Ramos (cell line): ENCODE measurements around the gene DHRS4L2.
"Not testable (repeated sequence)": the region's sequence is repeated elsewhere in the genome, so short reads cannot be mapped to it uniquely, and the experiment has no call there.

Experiments
- in situ Hi-C: fragments of 300-500 bp; cut with MboI; formaldehyde crosslinking; loops from one replicate; pipeline ENCODE4 v1.14.3; 2022; ENCODE audit warnings: low sequenced_read_pairs; ENCODE audit not compliant: unreplicated experiment

The DHRS4L2 gene

DNA sequence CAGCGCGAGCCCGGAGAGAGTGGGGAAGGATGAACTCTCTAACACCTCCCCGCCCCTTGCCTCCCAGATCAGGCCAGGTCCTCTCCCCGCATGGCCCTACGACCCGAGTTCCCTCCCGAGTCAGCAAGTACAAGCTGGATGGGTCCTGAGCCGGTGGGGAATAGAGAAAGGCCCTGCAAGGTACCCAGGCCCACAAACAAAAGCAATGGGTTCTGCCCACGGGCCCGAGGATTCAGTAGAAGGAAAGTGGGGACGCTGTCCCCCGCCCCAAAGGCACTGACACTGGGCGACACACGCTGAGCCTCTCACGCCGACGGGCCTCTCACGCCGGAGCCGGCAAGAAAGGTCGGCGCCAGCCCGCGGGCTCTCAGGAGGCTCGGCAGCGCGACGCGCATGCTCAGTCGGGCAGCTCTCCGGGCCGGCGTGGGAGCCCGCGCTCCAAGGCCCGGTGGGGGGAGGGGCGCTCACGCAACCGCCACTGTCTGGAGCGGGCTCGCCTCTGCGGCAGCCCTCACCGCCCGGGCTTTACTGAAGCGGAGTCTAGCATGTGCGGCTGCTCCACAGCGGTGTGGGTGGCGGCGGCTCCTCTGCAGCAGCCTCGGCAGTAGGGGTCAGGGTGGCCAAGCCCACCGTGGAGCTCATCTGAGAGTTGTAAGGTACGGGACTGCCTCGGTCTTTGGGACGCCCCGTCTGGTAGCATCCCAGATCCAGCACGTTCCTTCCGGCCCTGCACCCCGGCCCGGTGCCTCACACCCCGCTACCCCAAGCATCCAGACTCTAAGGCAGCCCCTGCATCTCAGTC, 19.0 kb upstream of the DHRS4L2 start:
- in situ Hi-C loops: loop anchor here (5.0 kb wide), 1 partner anchor 48 kb away; no protein-coding TSS in a partner anchor

DNA sequence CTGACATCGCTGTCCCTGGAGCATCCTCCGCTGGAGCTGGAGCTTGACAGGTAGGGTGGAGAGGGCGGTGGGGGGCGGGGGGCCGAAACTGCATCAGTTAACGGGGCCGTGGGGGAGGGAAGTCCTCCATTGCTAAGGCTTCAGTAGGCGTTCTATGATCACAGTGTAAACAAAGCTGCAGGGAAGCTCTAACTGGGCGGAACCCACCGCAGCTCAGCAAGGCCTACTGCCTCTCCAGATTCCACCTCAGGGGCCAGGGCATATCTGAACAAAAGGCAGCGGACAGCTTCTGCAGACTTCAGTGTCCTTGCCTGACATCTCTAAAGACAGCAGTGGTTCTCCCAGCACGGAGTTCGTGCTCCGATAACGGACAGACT, 18.5 kb upstream of the DHRS4L2 start:
- in situ Hi-C loops: loop anchor here (5.0 kb wide), 1 partner anchor 47 kb away; no protein-coding TSS in a partner anchor

DNA sequence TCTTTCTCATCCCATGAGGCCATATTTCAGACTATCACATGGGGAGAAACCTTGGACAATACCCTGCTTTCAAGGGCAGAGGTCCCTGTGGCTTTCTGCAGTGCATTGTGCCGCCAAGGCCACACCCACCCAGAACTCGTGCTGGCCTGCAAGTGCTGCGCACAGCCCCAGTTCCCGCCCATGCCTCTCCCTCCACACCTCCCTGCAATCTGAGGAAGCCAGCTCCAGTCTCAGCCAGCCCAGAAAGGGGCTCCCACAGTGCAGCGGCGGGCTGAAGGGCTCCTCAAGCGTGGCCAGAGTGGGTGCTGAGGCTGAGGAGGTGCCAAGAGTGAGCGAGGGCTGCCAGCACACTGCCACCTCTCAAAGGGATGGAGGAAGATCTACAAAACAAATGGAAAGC, 15.6 kb upstream of the DHRS4L2 start:
- in situ Hi-C loops: loop anchor here (5.0 kb wide), 1 partner anchor 44 kb away; no protein-coding TSS in a partner anchor

DNA sequence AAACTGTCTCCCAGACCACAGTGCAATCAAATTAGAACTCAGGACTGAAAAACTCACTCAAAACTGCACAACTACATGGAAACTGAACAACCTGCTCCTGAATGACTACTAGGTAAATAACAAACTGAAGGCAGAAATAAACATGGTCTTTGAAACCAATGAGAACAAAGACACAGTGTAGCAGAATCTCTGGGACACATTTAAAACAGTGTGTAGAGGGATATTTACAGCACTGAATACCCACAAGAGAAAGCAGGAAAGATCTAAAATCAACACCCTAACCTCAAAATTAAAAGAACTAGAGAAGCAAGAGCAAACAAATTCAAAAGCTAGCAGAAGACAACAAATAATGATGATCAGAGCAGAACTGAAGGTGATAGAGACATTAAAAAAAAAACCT, 14.7 kb upstream of the DHRS4L2 start:
- in situ Hi-C loops: loop anchor here (5.0 kb wide), 1 partner anchor 43 kb away; no protein-coding TSS in a partner anchor

DNA sequence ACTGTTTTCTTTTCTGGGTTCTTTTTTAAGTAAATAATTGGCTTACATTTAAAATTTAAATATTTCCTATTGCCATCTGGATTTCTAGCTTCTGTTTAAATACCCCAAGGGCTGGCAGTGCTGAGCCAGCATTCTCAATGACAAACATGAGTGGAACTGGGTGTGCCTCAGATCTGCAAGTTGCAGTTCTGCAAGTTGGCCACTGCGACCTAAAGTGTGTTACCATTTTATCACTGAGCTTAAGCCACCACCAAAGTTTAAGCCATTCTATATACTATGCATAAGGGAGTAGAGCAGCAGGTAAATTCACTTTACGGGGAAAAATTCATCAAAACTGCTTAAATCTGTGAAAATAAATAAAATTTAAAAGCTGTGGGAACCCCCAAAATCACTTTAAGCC, 11.5 kb upstream of the DHRS4L2 start:
- in situ Hi-C loops: loop anchor here (25.0 kb wide), 2 partner anchors 110 to 460 kb away; partner anchors contain the start of genes CBLN3, KHNYN, PCK2 and SDR39U1

DNA sequence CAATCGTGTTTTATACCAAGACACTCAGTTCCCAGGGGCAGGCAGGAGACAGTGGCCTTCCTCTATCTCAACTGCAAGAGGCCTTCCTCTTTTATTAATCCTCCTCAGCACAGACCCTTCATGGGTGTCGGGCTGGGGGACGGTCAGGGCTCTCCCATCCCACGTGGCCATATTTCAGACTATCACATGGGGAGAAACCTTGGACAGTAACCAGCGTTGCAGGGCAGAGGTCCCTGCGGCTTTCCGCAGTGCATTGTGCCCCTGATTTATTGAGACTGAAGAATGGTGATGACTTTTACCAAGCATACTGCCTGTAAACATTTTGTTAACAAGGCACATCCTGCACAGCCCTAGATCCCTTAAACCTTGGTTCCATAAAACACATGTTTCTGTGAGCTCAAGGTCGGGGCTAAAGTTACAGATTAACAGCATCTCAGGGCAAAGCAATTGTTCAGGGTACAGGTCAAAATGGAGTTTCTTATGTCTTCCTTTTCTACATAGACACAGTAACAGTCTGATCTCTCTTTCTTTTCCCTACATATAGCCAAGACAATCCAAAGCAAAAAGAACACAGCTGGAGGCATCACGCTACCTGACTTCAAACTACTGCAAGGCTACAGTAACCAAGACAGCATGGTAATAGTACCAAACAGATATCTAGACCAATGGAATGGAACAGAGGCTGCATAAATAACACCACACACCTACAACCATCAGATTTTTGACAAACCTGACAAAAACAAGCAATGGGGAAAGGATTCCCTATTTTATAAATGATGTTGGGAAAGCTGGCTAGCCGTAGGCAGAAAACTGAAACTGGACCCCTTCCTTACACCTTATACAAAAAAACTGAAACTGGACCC, 6.5 kb upstream of the DHRS4L2 start:
- in situ Hi-C loops: loop anchor here (25.0 kb wide), 2 partner anchors 105 to 455 kb away; partner anchors contain the start of genes CBLN3, KHNYN, PCK2 and SDR39U1

DNA sequence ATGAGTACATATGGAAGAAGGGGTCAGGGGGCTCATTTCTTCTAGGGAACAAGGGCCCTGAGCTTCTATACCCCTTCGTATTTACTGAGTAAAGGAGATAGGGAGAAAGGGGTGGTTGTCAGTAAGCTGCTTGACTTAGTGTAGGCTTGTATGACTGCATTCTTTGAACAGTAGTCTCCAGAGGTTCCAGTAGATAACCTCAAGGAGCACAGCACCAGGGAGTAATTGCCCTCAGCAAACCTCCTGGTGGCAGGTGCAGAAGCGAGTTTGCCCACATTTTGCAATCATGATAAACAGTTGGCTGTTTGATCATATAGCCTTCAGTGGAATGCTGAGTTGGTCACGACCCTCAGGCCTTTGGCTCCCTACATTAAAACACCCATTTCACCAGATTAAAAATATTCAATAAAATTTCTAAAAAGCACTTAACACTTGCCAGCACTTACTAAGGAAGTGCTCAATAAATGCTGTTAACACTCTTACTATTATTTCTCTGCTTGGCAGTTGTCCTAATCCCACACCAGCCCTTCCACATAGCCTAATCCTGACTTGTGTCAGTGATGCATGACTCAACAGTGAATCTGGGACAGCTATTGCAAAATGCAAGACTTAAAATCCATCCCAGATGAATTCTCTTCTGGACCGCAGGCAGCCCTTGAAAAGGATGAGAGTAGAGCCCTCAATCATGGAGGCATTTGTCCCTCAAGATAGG, 3.7 kb upstream of the DHRS4L2 start:
- in situ Hi-C loops: loop anchor here (25.0 kb wide), 2 partner anchors 102 to 452 kb away; partner anchors contain the start of genes CBLN3, KHNYN, PCK2 and SDR39U1

DNA sequence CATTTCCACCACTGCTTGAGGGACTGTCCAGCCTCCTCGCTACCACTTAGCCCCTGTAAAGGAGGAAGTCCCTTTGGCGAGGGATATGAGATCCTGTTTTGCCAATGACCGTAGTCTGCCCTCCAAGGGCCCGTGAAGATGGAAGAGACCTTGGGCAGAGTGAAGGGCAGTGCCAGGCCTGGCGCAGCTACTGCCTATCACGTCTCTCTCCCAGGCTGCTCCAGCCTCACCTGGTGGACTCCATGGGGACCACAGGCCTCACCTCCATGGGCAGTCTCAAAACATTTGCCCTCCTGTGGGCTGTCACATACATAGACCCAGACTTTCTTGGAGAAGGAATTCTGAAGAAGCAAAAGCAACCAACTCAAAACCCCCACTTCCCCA, 514 bp upstream of the DHRS4L2 start:
- in situ Hi-C loops: loop anchor here (25.0 kb wide), 2 partner anchors 99 to 449 kb away; partner anchors contain the start of genes CBLN3, KHNYN, PCK2 and SDR39U1

DNA sequence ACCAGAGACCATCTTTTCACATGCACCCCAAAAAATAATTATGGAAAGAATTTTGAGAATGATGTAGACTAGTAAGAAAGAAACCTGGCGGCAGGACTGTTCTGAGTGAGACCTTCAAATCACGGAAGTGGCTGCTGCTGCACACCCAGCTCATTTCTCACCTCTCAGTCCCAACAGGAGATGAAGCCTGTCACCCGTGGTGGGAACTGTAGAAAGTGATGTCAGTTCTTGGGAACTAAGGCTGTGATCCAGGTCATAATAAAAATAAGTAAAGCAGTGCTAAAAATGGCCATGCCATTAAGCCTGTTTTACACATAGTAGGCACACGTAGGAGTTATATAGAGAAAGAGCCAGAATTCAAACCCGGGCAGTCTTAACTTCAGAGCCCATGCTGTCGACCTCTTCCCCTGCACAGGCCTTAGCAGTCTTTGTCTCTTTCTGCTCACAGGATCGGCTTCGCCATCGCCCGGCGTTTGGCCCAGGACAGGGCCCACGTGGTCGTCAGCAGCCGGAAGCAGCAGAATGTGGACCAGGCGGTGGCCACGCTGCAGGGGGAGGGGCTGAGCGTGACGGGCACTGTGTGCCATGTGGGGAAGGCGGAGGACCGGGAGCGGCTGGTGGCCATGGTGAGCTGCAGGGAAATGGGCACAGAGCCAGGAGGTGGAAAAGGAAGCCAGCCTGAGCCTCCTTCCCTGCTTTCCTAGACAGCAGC, 1.2 kb downstream of the DHRS4L2 start:
- in situ Hi-C loops: loop anchor here (25.0 kb wide), 2 partner anchors 97 to 447 kb away; partner anchors contain the start of genes CBLN3, KHNYN, PCK2 and SDR39U1

DNA sequence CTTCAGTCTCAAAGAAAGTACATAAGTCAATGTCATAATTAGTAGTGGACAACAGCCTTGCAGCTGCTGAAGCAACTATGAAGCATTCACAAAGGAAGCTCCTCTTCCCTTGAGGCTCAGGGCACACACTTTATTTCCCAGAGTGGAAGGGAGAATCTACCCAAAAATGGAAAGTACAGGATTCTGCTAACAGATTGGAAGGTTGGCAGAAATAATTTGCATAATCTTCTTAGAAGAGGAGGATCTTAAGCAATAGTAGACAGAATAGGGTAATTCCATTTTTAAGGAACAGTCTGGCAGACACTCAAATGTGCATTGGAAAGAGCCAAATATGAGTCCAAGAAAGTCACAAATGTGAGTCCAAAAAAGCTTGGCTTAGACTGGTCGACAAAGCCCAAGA, 2.2 kb downstream of the DHRS4L2 start:
- in situ Hi-C loops: loop anchor here (25.0 kb wide), 2 partner anchors 96 to 446 kb away; partner anchors contain the start of genes CBLN3, KHNYN, PCK2 and SDR39U1

DNA sequence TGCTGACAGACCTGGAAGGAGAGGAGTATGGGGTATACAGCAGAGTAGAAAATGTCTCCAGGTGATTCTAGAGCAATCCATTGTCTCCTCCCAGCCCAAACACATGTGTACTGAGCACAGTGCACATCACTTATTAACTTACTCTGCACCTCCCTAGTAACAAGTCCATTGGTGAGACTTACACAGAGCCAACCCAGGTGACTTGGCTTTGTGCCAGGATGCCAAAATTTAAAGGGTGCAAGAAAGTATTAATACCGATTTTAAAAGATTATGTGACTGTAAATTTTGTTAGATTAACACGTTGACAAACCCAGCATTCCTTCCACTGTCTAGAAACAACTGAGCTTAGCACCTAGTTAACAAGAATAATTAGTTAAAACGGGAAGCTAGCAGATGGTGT, 4.3 kb downstream of the DHRS4L2 start:
- in situ Hi-C loops: loop anchor here (25.0 kb wide), 2 partner anchors 94 to 444 kb away; partner anchors contain the start of genes CBLN3, KHNYN, PCK2 and SDR39U1

DNA sequence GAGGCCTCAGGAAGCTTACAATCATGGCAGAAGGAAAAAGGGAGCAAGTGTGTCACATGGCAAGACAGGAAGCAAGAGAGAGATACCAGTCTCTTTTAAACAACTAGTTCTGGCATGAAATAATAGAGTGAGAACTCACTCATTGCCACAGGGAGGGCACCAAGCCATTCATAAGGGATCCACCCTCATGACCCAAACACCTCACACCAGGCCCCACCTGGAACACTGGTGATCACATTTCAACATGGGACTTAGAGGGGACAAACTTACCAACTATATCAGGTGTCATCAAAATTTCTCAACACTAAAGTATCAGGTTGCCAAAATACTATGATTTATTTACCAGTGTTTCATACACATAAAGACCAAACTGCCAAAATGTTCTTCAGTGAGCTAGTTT, 7.3 kb downstream of the DHRS4L2 start:
- in situ Hi-C loops: loop anchor here (25.0 kb wide), 2 partner anchors 91 to 441 kb away; partner anchors contain the start of genes CBLN3, KHNYN, PCK2 and SDR39U1

DNA sequence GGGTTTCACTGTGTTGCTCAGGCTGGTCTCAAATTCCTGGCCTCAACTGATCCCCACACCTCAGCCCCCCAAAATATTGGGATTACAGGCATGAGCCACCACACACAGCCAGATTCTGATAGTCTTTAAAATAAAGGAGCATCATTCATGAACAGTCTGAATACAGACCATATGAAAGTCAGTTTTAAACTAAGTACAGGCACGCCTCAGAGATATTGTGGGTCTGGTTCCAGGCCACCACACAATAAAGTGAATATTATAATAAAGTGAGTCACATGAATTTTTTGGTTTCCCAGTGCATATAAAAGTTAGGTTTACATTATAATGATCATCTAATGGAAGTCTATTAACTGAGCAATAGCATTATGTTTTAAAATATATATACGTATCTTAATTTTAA, 8.1 kb downstream of the DHRS4L2 start:
- in situ Hi-C loops: loop anchor here (25.0 kb wide), 2 partner anchors 90 to 440 kb away; partner anchors contain the start of genes CBLN3, KHNYN, PCK2 and SDR39U1

DNA sequence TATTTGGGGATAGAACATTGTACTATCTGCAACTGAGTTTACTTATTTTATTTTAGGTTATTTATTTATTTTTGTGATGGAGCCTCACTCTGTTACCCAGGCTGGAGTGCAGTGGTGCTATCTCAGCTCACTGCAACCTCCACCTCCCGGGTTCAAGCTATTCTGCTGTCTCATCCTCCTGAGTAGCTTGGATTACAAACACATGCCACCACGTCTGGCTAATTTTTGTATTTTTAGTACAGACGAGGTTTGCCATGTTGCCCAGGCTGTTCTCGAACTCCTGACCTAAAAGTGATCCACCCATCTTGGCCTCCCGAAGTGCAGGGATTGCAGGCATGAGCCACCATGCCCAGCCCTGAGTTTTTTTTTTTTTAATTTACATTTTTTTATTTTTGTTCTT, 10.9 kb downstream of the DHRS4L2 start:
- in situ Hi-C loops: loop anchor here (25.0 kb wide), 2 partner anchors 88 to 438 kb away; partner anchors contain the start of genes CBLN3, KHNYN, PCK2 and SDR39U1

DNA sequence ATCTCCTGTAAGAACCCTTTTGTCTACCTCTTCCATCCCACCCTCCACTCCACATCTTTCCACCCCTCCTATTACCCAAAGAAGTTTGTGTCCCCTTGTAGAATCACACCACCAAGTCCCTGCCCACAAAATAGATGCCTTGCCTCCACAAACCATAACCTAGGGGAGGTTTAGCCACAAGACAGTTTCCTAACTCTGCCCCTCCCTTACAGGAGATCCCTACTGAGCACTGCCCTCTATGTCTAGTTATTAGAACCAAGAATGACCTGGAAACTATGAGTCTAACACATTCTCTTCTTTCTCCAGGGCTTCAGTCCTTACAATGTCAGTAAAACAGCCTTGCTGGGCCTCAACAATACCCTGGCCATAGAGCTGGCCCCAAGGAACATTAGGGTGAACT, 12.3 kb downstream of the DHRS4L2 start:
- in situ Hi-C loops: not testable (repeated sequence)

DNA sequence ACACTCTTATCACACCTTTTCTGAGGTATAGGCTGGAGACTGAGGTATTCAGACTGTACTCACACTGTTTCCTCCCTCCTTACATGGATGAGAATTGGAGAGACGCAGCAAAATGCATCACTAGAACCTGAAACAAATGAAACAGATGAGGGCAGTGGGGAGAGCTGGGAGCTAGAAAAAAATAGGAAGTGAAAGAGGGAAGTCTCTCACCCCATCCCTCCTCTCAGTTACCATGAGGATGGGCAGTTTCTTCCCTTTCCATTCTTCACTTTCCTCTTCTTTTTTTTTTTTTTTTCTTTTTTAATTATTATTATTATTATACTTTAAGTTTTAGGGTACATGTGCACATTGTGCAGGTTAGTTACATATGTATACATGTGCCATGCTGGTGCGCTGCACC, 12.9 kb downstream of the DHRS4L2 start:
- in situ Hi-C loops: not testable (repeated sequence)

DNA sequence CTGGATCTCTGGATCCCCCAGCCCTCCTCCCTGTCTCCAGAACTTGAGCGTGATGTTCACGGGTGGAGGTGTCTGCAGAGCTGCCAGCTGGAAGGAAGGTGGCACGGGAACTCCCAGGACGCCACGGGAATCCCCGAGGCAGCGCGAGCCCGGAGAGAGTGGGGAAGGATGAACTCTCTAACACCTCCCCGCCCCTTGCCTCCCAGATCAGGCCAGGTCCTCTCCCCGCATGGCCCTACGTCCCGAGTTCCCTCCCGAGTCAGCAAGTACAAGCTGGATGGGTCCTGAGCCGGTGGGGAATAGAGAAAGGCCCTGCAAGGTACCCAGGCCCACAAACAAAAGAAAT, 17.7 kb downstream of the DHRS4L2 start:
- in situ Hi-C loops: not testable (repeated sequence)

DNA sequence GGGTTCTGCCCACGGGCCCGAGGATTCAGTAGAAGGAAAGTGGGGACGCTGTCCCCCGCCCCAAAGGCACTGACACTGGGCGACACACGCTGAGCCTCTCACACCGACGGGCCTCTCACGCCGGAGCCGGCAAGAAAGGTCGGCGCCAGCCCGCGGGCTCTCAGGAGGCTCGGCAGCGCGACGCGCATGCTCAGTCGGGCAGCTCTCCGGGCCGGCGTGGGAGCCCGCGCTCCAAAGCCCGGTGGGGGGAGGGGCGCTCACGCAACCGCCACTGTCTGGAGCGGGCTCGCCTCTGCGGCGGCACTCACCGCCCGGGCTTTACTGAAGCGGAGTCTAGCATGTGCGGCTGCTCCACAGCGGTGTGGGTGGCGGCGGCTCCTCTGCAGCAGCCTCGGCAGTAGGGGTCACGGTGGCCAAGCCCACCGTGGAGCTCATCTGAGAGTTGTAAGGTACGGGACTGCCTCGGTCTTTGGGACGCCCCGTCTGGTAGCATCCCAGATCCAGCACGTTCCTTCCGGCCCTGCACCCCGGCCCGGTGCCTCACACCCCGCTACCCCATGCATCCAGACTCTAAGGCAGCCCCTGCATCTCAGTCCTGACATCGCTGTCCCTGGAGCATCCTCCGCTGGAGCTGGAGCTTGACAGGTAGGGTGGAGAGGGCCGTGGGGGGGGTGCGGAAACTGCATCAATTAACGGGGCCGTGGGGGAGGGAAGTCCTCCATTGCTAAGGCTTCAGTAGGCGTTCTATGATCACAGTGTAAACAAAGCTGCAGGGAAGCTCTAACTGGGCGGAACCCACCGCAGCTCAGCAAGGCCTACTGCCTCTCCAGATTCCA, 18.3 kb downstream of the DHRS4L2 start:
- in situ Hi-C loops: not testable (repeated sequence)
